Kidney epithelial cell (primary cell): Measurements from ENCODE around the gene PHYKPL. TPM values are rescaled to one million over a fixed set of nuclear protein-coding genes. Genes with fewer than 3 reads are reported as not detected.
A peak's percentile ranks its signal among the peaks of the same experiment; 100 is the strongest.

Experiments used
- DNase-seq: peaks from one replicate; pipeline ENCODE4 v3.0.0-alpha.2; 2010; ENCODE audit warnings: low read depth
- H3K27me3 ChIP-seq: 2 replicates; pipeline ENCODE4 v1.6.0; 2011; ENCODE audit warnings: low read length; ENCODE audit not compliant: control insufficient read depth, insufficient read depth
- H3K36me3 ChIP-seq: 2 replicates; pipeline ENCODE4 v1.5.1; 2011; ENCODE audit warnings: low read length; ENCODE audit not compliant: control insufficient read depth, insufficient read depth
- H3K4me3 ChIP-seq: 2 replicates; pipeline ENCODE4 v1.5.1; 2011; ENCODE audit warnings: low read depth, mild to moderate bottlenecking, control low read depth, low read length
- total RNA-seq: library from RNA; depleted of rRNA; stranded (reverse); fragments of >200 nt; gene quantifications from 2 replicates; pipeline ENCODE4 v1.2.3, GENCODE V29; 2015
- TF ChIP-seq, protein P1 (sequence below): IDR thresholded peaks from 2 replicates; pipeline ENCODE4 v1.5.1; 2011; ENCODE audit warnings: mild to moderate bottlenecking, moderate library complexity, low read length, control low read depth, inconsistent platforms; ENCODE audit not compliant: insufficient read depth, poor library complexity, severe bottlenecking

Gene PHYKPL
- total RNA-seq, 1 donor from 2014 or later: 18.7 TPM

DNA sequence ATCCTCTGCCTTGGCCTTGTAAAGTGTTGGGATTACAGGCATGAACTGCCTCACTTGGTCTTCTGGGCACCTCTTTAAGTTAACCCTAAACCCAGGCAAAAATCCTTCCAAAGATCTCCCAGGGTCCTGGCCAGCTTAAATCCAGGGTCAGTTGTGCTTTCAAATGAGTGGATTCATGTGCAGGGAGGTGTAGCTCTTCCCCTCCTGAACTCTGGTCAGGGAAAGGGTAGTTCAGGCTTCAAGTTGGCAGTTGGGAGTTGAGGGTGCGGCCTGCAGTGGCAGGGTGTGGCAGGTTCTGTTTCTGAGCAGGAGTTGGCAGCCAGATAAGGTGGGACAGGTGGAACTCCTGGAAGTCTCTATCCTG is 24.7 kb downstream of the PHYKPL start:
- Histone ChIP-seq H3K4me3 (no peak overlapping the region), H3K36me3 (peaks cover 16% of the 10 kb centered on the region), H3K27me3 (no peaks in the 10 kb centered on the region)
- TF ChIP-seq, protein P1, sequence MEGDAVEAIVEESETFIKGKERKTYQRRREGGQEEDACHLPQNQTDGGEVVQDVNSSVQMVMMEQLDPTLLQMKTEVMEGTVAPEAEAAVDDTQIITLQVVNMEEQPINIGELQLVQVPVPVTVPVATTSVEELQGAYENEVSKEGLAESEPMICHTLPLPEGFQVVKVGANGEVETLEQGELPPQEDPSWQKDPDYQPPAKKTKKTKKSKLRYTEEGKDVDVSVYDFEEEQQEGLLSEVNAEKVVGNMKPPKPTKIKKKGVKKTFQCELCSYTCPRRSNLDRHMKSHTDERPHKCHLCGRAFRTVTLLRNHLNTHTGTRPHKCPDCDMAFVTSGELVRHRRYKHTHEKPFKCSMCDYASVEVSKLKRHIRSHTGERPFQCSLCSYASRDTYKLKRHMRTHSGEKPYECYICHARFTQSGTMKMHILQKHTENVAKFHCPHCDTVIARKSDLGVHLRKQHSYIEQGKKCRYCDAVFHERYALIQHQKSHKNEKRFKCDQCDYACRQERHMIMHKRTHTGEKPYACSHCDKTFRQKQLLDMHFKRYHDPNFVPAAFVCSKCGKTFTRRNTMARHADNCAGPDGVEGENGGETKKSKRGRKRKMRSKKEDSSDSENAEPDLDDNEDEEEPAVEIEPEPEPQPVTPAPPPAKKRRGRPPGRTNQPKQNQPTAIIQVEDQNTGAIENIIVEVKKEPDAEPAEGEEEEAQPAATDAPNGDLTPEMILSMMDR: no peak
- DNase-seq: no peak

DNA sequence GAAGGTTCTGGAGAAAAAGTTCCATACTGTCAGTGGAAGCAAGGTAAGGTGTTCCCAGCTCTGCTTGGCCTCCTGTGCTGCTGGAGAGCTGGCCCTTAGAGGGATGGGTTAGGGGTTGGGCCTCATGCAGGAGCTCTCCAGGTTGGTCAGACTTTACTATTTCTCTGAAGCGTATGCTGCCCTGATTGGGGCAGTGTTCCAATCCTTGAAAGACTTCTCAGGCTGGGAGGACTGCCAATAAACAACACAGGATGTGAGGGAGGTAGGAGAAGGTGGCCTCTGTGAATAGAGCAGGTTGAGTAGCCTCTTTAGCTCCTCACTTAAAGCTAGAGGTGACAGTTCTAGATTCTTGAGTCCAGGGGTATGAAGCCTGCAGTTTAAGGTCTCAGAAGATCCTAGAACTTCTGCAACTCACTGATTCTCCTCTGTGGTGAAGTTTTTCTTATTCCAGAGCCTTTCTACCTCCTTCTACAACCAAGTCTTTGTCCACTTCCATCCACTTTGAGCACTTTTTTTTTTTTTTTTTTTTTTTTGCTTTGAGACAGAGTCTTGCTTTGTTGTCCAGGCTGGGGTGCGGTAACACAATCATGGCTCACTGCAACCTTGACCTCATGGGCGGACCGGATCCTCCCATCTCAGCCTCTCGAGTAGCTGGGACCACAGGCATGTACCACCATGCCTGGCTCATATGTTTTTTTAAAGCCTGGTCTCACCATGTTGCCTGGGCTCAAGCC is 25.3 kb downstream of the PHYKPL start:
- peaks cover 13% of the 10 kb centered on the region for H3K36me3 ChIP-seq
- TF ChIP-seq, protein P1: no peak
- DNase-seq: no peak
- no peak overlapping the region for H3K4me3 ChIP-seq
- no peaks in the 10 kb centered on the region for H3K27me3 ChIP-seq

DNA sequence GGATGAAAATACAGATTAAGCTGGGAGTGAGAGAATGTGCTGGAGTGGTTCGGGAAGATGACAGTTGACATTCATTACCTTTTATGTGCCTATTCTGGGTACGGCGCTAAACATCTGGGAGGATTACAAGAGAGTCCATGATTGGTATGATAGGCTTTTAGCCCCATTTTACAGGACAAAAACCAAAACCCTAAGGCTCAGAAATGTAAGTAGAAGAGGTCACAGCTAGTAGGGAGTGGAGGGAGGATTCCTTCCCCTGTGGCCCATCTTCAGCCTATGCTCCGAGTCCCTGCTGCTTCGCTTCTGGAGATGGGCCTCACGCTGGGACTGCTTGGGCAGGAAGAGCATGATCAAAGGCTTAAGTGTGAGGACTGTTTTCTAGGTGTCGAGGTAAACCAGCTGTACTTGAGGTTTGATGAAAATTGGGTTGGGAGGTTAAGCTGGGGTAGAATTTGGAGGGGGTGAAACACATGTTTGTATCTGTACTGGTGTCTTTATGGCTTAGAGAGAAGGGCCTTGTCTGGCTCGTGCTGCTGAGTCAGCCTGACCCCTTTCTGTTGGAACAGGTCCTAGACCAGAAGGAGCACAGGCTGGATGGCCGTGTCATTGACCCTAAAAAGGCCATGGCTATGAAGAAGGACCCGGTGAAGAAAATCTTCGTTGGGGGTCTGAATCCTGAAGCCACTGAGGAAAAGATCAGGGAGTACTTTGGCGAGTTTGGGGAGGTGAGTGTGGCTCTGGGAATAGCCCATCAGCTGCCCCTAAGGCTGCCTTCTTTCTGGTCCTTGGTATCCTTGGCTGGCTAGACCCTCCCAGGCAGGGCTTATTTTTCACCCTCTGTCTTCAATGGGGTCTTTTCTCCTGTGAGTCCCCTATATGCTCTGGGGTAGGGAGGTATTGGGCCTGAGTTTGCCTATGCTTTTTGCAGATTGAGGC is 26.2 kb downstream of the PHYKPL start:
- Histone ChIP-seq H3K27me3 (no peaks in the 10 kb centered on the region), H3K36me3 (peaks cover 10% of the 10 kb centered on the region), H3K4me3 (peak overlapping the region; percentile 84)
- no peak for DNase-seq
- TF ChIP-seq, protein P1: no peak

- TF ChIP-seq, protein P1: no peak
- Histone ChIP-seq H3K27me3 (no peaks in the 10 kb centered on the region), H3K36me3 (peaks cover 10% of the 10 kb centered on the region), H3K4me3 (peak overlapping the region; percentile 84)
- DNase-seq: no peak
These were observed 26.9 kb downstream of the PHYKPL start for GRCh38 chr5:178205749-178206047.

GRCh38 chr5:178204935-178205748 is 27.5 kb downstream of the PHYKPL start:
- H3K36me3 ChIP-seq: peaks cover 9% of the 10 kb centered on the region
- TF ChIP-seq, protein P1: no peak
- DNase-seq: no peak

More at GRCh38 chr5:178204935-178205748, 27.5 kb downstream of the PHYKPL start:
- H3K4me3 ChIP-seq: peak overlapping the region; percentile 84
- H3K27me3 ChIP-seq: no peaks in the 10 kb centered on the region
